AG10803 (cell line): Measurements from ENCODE around the gene MALRD1.
"Not testable (repeated sequence)": the region's sequence is repeated elsewhere in the genome, so short reads cannot be mapped to it uniquely, and the experiment has no call there.

ENCODE experiments used
- DNase-seq: peaks from one replicate; pipeline ENCODE4 v3.0.0; 2010; ENCODE audit warnings: low read depth
- H3K4me3 ChIP-seq: 2 replicates; pipeline ENCODE4 v1.5.1; 2011; ENCODE audit warnings: mild to moderate bottlenecking, low read length, control low read depth
- CTCF ChIP-seq: conservative IDR thresholded peaks from 2 replicates; pipeline ENCODE4 v1.5.1; 2011; ENCODE audit warnings: mild to moderate bottlenecking, low read length, control low read depth, inconsistent platforms

Gene MALRD1

DNA sequence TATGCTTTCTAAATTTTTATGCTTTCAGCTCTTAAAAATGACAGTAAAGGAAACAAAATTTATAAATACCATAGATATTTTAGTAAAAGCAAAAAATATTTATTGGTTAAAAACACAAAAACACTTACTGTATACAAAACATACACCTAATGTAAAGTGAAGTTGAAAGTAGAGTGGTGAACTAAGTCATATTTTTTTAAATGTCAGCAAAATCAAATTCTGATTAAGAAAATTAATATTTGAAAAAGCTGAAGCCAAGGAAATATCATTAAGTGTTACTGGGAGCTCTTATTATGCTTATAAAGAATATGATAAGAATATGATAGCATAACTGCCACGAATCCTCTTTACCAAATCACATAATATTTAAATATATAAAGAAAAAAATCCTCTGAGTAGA lies 702.4 kb downstream of the MALRD1 start:
- TF ChIP-seq CTCF: no peak
- DNase-seq: no peak

GRCh38 chr10:19756919-19757318 lies 708.3 kb downstream of the MALRD1 start:
- TF ChIP-seq CTCF: no peak
- no peak overlapping the region for H3K4me3 ChIP-seq
- no peak for DNase-seq

More for the DNA sequence above, 702.4 kb downstream of the MALRD1 start:
- H3K4me3 ChIP-seq: no peak overlapping the region

DNA sequence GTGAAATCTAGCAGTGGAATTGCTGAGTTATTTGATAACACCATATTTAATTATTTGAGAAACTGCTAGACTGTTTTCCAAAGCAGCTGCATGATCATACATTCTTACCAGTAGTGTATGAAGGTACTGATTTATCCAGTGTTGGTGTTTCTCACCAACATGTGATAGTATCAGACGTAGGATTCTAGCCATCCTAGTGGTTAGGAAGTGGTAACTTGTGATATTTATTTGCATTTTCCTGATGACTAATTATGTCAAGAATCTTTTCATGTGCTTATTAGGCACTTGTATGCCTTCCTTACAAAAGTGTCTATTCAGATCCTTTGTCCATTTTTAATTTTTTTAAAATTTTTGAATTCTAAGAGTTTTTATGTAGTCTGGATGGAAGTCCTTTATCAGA lies 713.4 kb downstream of the MALRD1 start:
- no peak for DNase-seq
- no peak for TF ChIP-seq CTCF
- H3K4me3 ChIP-seq: no peak overlapping the region

GRCh38 chr10:19764111-19764510 lies 715.5 kb downstream of the MALRD1 start:
- no peak overlapping the region for H3K4me3 ChIP-seq
- DNase-seq: no peak
- TF ChIP-seq CTCF: no peak

DNA sequence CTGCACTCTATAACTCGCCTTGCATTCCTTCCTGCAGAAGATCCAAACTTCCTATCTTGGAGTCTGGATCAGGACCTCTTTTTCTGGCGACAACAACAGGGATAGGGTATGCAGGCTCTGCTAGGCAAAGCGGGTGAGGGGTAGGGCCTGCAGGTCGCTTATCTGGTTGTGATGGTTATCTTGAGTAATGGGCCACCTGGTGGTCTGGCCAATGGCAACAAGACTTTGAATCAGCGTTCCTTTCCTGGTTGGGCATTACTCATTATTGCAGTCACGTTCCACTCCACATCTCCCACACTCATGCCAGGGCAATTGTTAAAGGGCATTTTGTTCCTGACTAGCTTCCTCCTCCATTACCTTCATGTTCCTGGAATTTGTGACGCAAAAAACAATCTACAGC lies 719.3 kb downstream of the MALRD1 start:
- DNase-seq: no peak
- no peak for TF ChIP-seq CTCF
- H3K4me3 ChIP-seq: no peak overlapping the region

- DNase-seq, H3K4me3 ChIP-seq: not testable (repeated sequence)
Observed at GRCh38 chr10:19769826-19770225, 721.2 kb downstream of the MALRD1 start.

DNA sequence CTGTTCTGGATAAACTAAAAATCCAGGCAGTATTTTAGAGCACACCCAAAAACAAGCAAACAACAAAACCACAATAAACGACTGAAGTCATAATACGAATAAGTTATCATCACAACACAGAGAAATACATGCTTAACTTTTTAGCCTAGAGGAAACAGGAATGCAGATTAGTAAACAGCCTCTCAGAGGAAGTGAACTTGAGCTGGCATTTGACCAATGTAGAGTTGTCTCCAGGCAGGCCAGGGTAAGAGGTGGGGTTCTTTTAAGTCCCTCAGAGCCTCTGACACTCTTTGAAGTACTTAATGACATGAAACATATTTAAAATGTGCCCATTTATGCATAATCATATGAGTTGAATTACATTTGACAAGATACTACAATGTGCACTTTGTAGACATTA lies 724.4 kb downstream of the MALRD1 start:
- no peak for DNase-seq
- TF ChIP-seq CTCF: no peak
- no peak overlapping the region for H3K4me3 ChIP-seq

- TF ChIP-seq CTCF: no peak
- no peak overlapping the region for H3K4me3 ChIP-seq
- DNase-seq: no peak
Observed at GRCh38 chr10:19775296-19775695, 726.7 kb downstream of the MALRD1 start.
